Pancreas (tissue), 10 donors: ENCODE measurements around the gene P4HTM. TPM values are rescaled to one million over a fixed set of nuclear protein-coding genes. Genes with fewer than 3 reads are reported as not detected.

Source experiments
- ATAC-seq, 4 donors: fragments of 200-7000 bp; cut with Tn5 transposase; one replicate each; pipeline versions ENCODE4 v1.8.0 to v1.9.1; 2020; ENCODE audit warnings: mild to moderate bottlenecking in 4 of 4, moderate library complexity in 4 of 4
- DNase-seq, 6 donors: peaks; one replicate each; pipeline ENCODE4 v3.0.0-alpha.2; 2020
- FAIRE-seq: peaks from 2 replicates; lab custom pipeline; 2012; peaks lifted over from hg19 to GRCh38; lab: Jason Lieb, UNC
- H3K27ac ChIP-seq, 4 donors: fragments of 200-600 bp; sonication (generic); 1 replicate in 3 of 4; 2 replicates in 1 of 4; pipeline versions ENCODE4 v1.5.0 to v1.8.0; 2020
- H3K27me3 ChIP-seq, 4 donors: fragments of 200-600 bp; one replicate each; pipeline ENCODE4 v1.8.0; 2021
- H3K36me3 ChIP-seq, 3 donors: fragments of 200-600 bp; sonication (generic) in 1 of 3; one replicate each; pipeline versions ENCODE4 v1.5.0 to v1.8.0; 2020 to 2021
- H3K4me1 ChIP-seq, 3 donors: fragments of 200-600 bp; one replicate each; pipeline ENCODE4 v1.8.0; 2021
- H3K4me3 ChIP-seq, 4 donors: fragments of 200-600 bp; sonication (generic) in 2 of 4; one replicate each; pipeline versions ENCODE4 v1.5.0 to v1.8.0; 2020 to 2021
- H3K9me3 ChIP-seq, 4 donors: fragments of 200-600 bp; one replicate each; pipeline ENCODE4 v1.8.0; 2021
- CTCF ChIP-seq, 4 donors: fragments of 200-600 bp; sonication (generic) in 3 of 4; IDR thresholded peaks; one replicate each; pipeline versions ENCODE4 v1.5.0 to v1.8.0; 2021; ENCODE audit warnings: antibody characterized with exemption in 4 of 4
- WGBS, 2 donors: extraction: QIAGEN DNeasy Blood & Tissue Kit; methylation state at CpG; one replicate each; pipeline ENCODE4 v1.1.7; 2013; 5-methylcytosine and 5-hydroxymethylcytosine counted together
- intact Hi-C, 3 donors: fragments of 100-400 bp; cut with DNase I; formaldehyde crosslinking; loops; one replicate each; pipeline versions ENCODE4 v1.11.1 to v1.14.2; 2022
- polyA plus RNA-seq, 2 donors: library from polyadenylated mRNA; stranded (reverse); fragments of 200-250 nt; gene quantifications; one replicate each; pipeline ENCODE4 v1.2.3, GENCODE V29; 2013
- total RNA-seq, 6 donors: library from RNA; stranded (reverse); fragmentation: NEBNext Ultra II Directional in 4 of 6; extraction: Animal tissue kit (Norgen Biotek cat#: 25700) in 4 of 6; gene quantifications; one replicate each; pipeline versions ENCODE4 v1.2.1 to v1.2.4, GENCODE V29; 2021 to 2023
- donor health status: healthy with polysubstance abuse.
- donor health status: DM: no; HTN: no; CAD: no; lungs with moderate emphysema.
- donor health status: DM: no; HTN: no; CAD: no.
- donor health status: control.
- donor health status: control.
- donor health status: Bipolar disorder and iron deficiency.
- donor health status: DM: yes; HTN: yes; CAD: no.
- donor health status: DM: no; HTN: no; CAD: no.
- donor health status: DM: no; HTN: no; CAD: no.
- donor health status: DM: yes; HTN: yes; CAD: no.

The P4HTM gene
- total and polyA plus RNA-seq, 8 donors, result 29.9 to 108 (median 41.4) TPM

- no peak for TF ChIP-seq CTCF (IDR thresholded peaks at IDR 0.05)
- DNase-seq (peak in 1 of 6 donors; percentile 74), ATAC-seq (no peak), FAIRE-seq (no peak)
- Histone ChIP-seq H3K4me1 (peaks cover 6 to 16% (median 14%) of the 10 kb centered on the region in 3 donors), H3K36me3 (peaks cover 0 to 5% (median 0%) of the 10 kb centered on the region in 3 donors), H3K4me3 (peak overlapping the region; percentile 94 to 99 (median 97)), H3K27me3 (no peaks in the 10 kb centered on the region), H3K9me3 (no peaks in the 10 kb centered on the region), H3K27ac (peak overlapping the region; percentile 78 to 89 (median 82))
- WGBS, 2 donors, result 4 to 6% methylated on average over 21 of the region's 21 CpGs
- intact Hi-C loops, result loop anchor here in 1 of 3 donors (10.0 kb wide), 1 partner anchor 456 kb away; no protein-coding TSS in a partner anchor
Observed at GRCh38 chr3:48989126-48989795, 780 bp upstream of the P4HTM start.

DNA sequence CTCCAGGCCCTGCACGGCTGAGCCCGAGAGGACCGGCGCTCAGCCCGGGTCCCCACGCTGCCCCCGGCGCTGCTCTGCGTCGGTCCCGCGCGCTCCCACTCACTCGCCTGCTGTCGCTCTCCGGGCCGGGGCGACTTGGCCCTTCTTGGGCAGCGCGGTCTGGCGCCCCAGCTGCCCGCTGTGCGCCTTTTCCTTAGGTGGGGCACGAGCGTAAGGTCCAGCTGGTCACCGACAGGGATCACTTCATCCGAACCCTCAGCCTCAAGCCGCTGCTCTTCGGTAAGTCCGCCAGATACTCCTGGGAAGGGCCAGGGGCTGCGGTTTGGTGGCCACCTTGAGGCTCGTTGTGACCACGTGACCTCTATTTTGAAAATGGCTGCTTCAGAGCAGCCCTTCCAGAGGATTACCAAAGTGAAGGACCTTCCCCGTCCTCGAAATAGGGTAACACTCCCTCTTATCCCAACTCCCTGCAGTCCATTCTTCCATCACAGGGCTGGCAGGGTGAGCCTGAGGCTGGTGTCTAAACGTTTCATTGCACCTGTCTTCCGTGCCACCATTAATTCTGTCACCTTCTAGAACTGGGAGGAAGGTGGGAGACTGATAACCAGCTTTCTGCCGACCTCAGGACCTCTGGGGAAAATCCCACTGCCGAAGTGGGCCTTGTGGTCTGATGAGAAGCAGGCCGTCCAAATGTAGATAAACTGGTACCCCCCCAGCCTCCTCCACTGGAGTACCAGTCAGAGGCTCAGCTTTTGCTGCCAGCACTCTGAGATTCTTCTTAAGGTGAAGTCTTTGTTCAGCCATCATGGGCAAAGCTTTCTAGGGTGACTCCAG, 812 bp downstream of the P4HTM start:
- Histone ChIP-seq H3K27ac (peak overlapping the region; percentile 78 to 89 (median 82)), H3K9me3 (no peaks in the 10 kb centered on the region), H3K27me3 (no peaks in the 10 kb centered on the region), H3K4me3 (peak overlapping the region; percentile 94 to 99 (median 97)), H3K36me3 (peaks cover 0 to 5% (median 0%) of the 10 kb centered on the region in 3 donors), H3K4me1 (peaks cover 6 to 16% (median 14%) of the 10 kb centered on the region in 3 donors)
- FAIRE-seq, result no peak
- intact Hi-C loops, result no loop called here
- peak; percentile 36 to 50 (median 44) for ATAC-seq
- DNase-seq, result peak in 2 of 6 donors; percentile 43 to 65
- no peak for TF ChIP-seq CTCF (IDR thresholded peaks at IDR 0.05)
- WGBS, 2 donors, result 2 to 3% methylated on average over 28 to 40 of the region's 40 CpGs

GRCh38 chr3:48991851-48992545, 2.0 kb downstream of the P4HTM start:
- Histone ChIP-seq H3K27me3 (no peaks in the 10 kb centered on the region), H3K27ac (no peak overlapping the region), H3K4me3 (peak overlapping the region in 1 of 4 donors; percentile 98), H3K9me3 (no peaks in the 10 kb centered on the region), H3K36me3 (no peaks in the 10 kb centered on the region), H3K4me1 (peaks cover 6 to 16% (median 14%) of the 10 kb centered on the region in 3 donors)
- intact Hi-C loops, result no loop called here
- DNase-seq (no peak), FAIRE-seq (no peak), ATAC-seq (no peak)
- TF ChIP-seq CTCF (IDR thresholded peaks at IDR 0.05), result no peak
- 71 to 73% methylated on average over 5 of the region's 5 CpGs for WGBS, 2 donors

DNA sequence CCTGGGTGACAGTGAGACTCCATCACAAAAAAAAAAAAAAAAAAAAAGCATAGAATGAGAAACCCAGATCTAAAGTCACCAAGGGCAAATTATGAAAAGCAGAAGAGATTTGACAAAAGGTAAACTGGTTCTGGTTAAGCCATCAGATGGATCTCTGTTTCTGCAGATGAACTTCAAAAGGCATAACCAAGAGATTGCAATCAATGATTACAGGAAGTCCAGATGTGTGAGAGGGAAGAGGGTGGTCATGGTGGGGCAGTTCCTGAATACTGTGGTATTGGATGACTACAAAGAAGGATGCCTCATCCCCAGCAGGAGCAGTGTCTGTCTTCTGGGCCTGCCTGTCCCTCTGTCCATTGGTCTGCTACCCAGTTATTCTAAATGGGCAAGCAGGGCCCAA, 3.8 kb downstream of the P4HTM start:
- Histone ChIP-seq H3K36me3 (no peaks in the 10 kb centered on the region), H3K4me3 (no peak overlapping the region), H3K27ac (no peak overlapping the region), H3K27me3 (no peaks in the 10 kb centered on the region), H3K9me3 (no peaks in the 10 kb centered on the region), H3K4me1 (peaks cover 6 to 15% (median 14%) of the 10 kb centered on the region in 3 donors)
- no peak for DNase-seq
- no peak for ATAC-seq
- intact Hi-C loops, result no loop called here
- no peak for FAIRE-seq
- TF ChIP-seq CTCF (IDR thresholded peaks at IDR 0.05), result no peak
